ENCODE measurements around the gene PTPRE.

Gene PTPRE

DNA sequence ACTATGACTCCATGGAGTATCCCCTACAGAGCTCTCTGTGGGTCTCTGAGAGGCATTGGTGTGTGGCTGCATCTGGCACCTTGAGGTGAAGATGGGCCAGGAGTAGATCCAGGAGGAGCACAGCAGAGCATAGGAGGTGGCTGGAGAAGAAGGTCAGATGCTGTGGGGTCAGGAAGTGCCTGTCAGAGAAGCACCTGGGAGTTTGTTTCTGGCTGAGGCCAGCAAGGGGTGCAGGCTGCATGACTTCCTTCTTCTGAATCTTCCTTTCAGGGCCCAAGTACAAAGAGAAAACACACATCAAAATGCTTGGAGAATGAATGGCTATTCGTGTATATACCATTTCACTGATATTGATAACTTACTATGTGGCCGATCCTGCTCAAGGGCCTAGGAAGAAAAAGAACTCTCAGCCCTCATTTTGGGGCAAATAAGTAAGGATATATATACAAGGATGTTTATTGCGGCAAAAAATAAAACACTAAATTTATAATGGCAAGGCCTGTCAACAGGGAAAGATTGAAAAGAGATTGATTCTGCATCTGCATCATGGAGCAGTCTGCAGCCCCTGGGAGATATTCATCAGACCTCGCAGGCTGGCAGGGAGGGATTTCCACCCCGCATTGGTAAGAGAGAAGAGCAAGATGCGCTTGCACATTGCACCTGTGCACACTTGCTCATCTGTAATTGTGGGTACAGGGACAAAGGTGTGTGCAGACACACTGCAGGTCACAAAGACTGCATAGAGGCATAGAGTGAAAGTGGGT is 39.2 kb downstream of the PTPRE start:
- WGBS = 96% methylated on average over 4 of the region's 6 CpGs
- H3K27ac ChIP-seq (ENCODE audit: low read depth, low read length) = no peak overlapping the region
- H3K9me3 ChIP-seq (ENCODE audit: insufficient read depth, low read depth, low read length) = no peaks in the 10 kb centered on the region
- no peaks in the 10 kb centered on the region for H3K27me3 ChIP-seq (ENCODE audit: insufficient read depth, low read length)
- H3K4me1 ChIP-seq (ENCODE audit: insufficient read depth, low read length) = no peaks in the 10 kb centered on the region
- H3K9ac ChIP-seq (ENCODE audit: low read depth, low read length) = no peak overlapping the region
- no peaks in the 10 kb centered on the region for H3K36me3 ChIP-seq (ENCODE audit: insufficient read depth, low read length)
- H3K4me3 ChIP-seq (ENCODE audit: low read length) = no peak overlapping the region

DNA sequence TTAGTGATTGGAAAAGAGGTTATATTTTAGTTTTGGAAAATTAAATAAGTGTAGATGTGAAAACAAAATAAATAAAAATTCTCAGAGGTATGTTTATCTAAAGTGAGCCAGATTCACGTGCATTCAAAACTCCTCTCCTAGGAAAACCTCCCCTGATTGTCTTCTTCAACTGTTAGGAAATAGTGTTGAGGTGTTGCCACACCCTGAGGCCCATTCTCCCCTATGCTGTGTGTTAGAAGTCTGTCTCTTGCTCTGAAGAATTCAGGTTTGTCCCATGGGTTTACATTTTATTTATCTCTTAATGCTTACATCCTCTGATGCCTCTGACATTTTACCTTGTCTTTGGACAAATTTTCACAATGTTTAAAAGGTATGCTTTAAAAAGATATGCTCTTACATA is 40.3 kb downstream of the PTPRE start:
- Histone ChIP-seq H3K27ac (ENCODE audit: low read depth, low read length) (no peak overlapping the region), H3K4me3 (ENCODE audit: low read length) (no peak overlapping the region), H3K4me1 (ENCODE audit: insufficient read depth, low read length) (no peaks in the 10 kb centered on the region), H3K27me3 (ENCODE audit: insufficient read depth, low read length) (no peaks in the 10 kb centered on the region), H3K9ac (ENCODE audit: low read depth, low read length) (no peak overlapping the region), H3K9me3 (ENCODE audit: insufficient read depth, low read depth, low read length) (no peaks in the 10 kb centered on the region), H3K36me3 (ENCODE audit: insufficient read depth, low read length) (no peaks in the 10 kb centered on the region)
- WGBS = no CpG with 5 or more reads among the region's 1 CpG

DNA sequence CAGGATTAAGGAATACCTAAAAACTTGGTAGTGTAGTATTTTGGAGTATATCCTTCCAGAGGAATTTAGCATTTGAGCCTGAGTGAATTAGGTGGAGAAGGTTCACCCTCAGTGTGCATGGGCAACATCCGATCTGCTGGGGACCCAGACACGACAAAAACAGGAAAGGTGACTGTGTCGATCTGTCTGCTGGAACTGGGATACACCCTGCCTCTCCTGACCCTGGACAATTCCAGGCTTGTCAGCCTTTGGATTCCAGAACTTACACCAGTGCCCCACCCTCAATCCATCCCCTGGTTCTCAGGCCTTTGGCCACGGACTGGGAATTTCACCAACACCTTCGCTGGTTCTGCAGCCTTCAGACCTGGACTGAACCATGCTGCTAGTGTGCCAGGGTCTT is 41.9 kb downstream of the PTPRE start:
- H3K4me3 ChIP-seq (ENCODE audit: low read length) = no peak overlapping the region
- H3K9me3 ChIP-seq (ENCODE audit: insufficient read depth, low read depth, low read length) = no peaks in the 10 kb centered on the region
- WGBS = 93% methylated on average over 5 of the region's 5 CpGs
- no peak overlapping the region for H3K9ac ChIP-seq (ENCODE audit: low read depth, low read length)
- H3K27ac ChIP-seq (ENCODE audit: low read depth, low read length) = no peak overlapping the region
- no peaks in the 10 kb centered on the region for H3K36me3 ChIP-seq (ENCODE audit: insufficient read depth, low read length)
- no peaks in the 10 kb centered on the region for H3K4me1 ChIP-seq (ENCODE audit: insufficient read depth, low read length)
- H3K27me3 ChIP-seq (ENCODE audit: insufficient read depth, low read length) = no peaks in the 10 kb centered on the region

DNA sequence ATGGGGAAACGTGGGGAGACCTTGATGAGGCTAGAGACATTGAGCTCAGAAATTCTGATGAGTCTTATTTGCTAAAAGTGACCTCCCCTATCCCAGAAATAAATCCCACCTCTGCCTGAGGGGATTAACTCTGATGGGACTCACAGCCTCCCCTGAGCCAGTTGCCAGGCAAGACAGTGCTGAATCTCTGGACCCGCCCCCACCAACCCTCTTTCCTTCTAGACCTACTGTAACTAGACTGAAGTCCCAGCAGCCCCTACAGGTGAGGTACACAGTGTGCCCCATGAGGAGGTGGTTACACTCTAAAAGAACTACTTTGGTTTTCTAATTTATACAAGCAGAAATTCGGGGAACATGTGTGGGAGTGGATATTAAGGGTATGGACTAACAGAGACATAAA is 42.9 kb downstream of the PTPRE start:
- Histone ChIP-seq H3K27me3 (ENCODE audit: insufficient read depth, low read length) (no peaks in the 10 kb centered on the region), H3K27ac (ENCODE audit: low read depth, low read length) (no peak overlapping the region), H3K4me1 (ENCODE audit: insufficient read depth, low read length) (no peaks in the 10 kb centered on the region), H3K4me3 (ENCODE audit: low read length) (no peak overlapping the region), H3K9me3 (ENCODE audit: insufficient read depth, low read depth, low read length) (no peaks in the 10 kb centered on the region), H3K9ac (ENCODE audit: low read depth, low read length) (no peak overlapping the region), H3K36me3 (ENCODE audit: insufficient read depth, low read length) (no peaks in the 10 kb centered on the region)
- 94% methylated on average over 3 of the region's 3 CpGs for WGBS

DNA sequence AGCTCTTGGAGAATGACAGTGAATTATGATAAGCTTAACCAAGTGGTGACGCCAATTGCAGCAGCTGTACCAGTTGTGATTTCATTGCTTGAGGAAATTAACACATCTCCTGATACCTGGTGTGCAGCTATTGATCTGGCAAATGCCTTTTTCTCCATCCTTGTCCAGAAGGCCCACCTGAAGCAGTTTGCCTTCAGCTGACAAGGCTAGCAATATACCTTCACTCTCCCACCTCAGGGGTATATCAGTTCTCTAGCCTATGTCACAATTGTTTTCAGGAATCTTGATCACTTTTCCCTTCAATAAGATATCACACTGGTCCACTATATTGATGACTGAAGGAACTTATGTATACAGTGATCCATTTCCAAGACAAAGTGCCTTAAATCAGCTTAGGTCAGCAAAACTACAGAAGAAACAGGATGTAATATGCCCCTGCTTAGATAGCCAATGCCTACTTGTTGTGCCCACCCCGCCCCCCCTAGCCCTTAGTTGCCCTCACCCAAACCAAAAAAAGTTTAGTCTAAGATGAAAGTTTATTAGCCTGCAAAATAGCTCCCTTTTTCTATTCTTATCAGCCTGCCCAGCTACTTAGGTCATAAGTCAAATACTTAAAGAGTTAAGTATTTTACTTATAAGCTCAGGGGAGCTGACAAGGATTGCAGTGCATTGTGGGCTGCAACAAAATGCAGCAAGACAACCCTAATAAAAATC is 45.1 kb downstream of the PTPRE start:
- Histone ChIP-seq H3K4me1 (ENCODE audit: insufficient read depth, low read length) (no peaks in the 10 kb centered on the region), H3K9me3 (ENCODE audit: insufficient read depth, low read depth, low read length) (no peaks in the 10 kb centered on the region), H3K4me3 (ENCODE audit: low read length) (no peak overlapping the region), H3K27ac (ENCODE audit: low read depth, low read length) (no peak overlapping the region), H3K36me3 (ENCODE audit: insufficient read depth, low read length) (no peaks in the 10 kb centered on the region), H3K27me3 (ENCODE audit: insufficient read depth, low read length) (no peaks in the 10 kb centered on the region), H3K9ac (ENCODE audit: low read depth, low read length) (no peak overlapping the region)
- WGBS = 87% methylated on average over 1 of the region's 2 CpGs

DNA sequence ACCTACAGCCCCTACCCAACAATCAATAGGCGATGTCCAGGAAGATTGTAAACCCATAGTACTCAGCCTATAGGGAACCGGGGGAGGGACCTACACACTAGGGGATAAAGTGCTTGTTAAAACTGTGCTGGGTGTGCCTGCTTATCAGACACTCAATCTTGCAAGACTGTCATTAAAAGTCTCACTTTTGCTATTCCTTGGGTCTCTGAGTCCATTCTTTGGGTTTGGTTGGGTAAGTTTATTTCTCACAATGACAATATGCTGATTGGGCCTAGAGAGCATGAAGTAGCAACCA is 45.6 kb downstream of the PTPRE start:
- Histone ChIP-seq H3K4me3 (ENCODE audit: low read length) (no peak overlapping the region), H3K9ac (ENCODE audit: low read depth, low read length) (no peak overlapping the region), H3K27me3 (ENCODE audit: insufficient read depth, low read length) (no peaks in the 10 kb centered on the region), H3K4me1 (ENCODE audit: insufficient read depth, low read length) (no peaks in the 10 kb centered on the region), H3K9me3 (ENCODE audit: insufficient read depth, low read depth, low read length) (no peaks in the 10 kb centered on the region), H3K36me3 (ENCODE audit: insufficient read depth, low read length) (no peaks in the 10 kb centered on the region), H3K27ac (ENCODE audit: low read depth, low read length) (no peak overlapping the region)
- WGBS = 75% methylated on average over 2 of the region's 2 CpGs

DNA sequence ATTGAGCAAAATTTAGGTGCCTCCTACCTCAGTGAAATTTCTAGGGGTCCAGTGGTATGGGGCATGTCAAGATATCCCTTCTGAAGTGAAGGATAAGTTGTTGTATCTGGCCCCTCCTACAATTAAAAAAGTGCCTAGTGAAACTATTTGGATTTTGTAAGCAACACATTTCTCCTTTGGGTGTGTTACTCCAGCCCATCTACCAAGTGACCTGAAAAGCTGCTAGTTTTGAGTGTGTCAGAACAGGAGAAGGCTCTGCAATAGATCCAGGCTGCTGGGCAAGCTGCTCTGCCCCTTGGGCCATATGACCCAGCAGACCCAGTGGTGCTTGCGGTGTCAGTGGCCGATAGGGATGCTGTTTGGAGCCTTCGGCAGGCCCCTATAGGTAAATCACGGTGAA is 46.0 kb downstream of the PTPRE start:
- H3K27me3 ChIP-seq (ENCODE audit: insufficient read depth, low read length) = no peaks in the 10 kb centered on the region
- WGBS = 96% methylated on average over 4 of the region's 4 CpGs
- H3K9ac ChIP-seq (ENCODE audit: low read depth, low read length) = no peak overlapping the region
- H3K4me1 ChIP-seq (ENCODE audit: insufficient read depth, low read length) = no peaks in the 10 kb centered on the region
- no peak overlapping the region for H3K4me3 ChIP-seq (ENCODE audit: low read length)
- H3K36me3 ChIP-seq (ENCODE audit: insufficient read depth, low read length) = no peaks in the 10 kb centered on the region
- no peak overlapping the region for H3K27ac ChIP-seq (ENCODE audit: low read depth, low read length)
- H3K9me3 ChIP-seq (ENCODE audit: insufficient read depth, low read depth, low read length) = no peaks in the 10 kb centered on the region

DNA sequence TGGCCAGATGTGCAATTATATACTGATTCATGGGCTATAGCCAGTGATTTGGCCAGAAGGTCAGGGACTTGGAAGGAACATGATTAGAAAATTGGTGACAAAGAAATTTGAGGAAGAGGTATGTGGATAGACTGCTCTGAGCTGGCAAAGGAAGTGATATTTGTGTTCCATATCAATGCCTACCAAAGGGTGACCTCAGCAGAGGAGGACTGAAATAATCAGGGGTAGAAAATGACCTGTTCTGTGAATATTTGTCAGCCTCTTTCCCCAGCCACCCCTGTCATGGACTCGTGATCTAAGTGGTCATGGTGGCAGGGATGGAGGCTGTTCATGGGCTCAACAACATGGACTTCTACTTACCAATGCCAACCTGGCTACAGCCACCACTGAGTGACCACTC is 47.0 kb downstream of the PTPRE start:
- Histone ChIP-seq H3K27me3 (ENCODE audit: insufficient read depth, low read length) (no peaks in the 10 kb centered on the region), H3K4me3 (ENCODE audit: low read length) (no peak overlapping the region), H3K4me1 (ENCODE audit: insufficient read depth, low read length) (no peaks in the 10 kb centered on the region), H3K36me3 (ENCODE audit: insufficient read depth, low read length) (no peaks in the 10 kb centered on the region), H3K9ac (ENCODE audit: low read depth, low read length) (no peak overlapping the region), H3K27ac (ENCODE audit: low read depth, low read length) (no peak overlapping the region), H3K9me3 (ENCODE audit: insufficient read depth, low read depth, low read length) (no peaks in the 10 kb centered on the region)
- WGBS = 73% methylated on average over 1 of the region's 1 CpG

DNA sequence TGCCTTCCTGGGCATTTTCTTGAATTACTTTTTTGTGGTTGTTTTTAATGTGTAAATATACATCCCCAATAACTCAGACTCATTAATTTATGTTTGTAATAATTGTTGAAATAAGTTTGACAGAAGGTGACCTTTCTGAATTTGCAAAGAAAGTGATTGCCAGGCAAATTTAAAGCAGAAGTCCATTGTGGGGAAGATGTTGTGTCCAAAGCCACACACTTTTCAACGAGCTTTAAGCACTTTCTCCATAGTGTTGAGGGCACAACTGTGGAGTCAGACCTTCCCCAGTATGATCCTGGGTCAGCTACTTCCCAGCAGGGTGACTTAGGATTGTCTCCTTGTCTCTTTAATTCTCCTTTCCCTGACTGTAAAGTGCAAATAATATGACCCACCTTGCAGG is 52.5 kb downstream of the PTPRE start:
- Histone ChIP-seq H3K9ac (ENCODE audit: low read depth, low read length) (no peak overlapping the region), H3K4me3 (ENCODE audit: low read length) (no peak overlapping the region), H3K9me3 (ENCODE audit: insufficient read depth, low read depth, low read length) (no peaks in the 10 kb centered on the region), H3K27ac (ENCODE audit: low read depth, low read length) (no peak overlapping the region), H3K4me1 (ENCODE audit: insufficient read depth, low read length) (peaks cover 5% of the 10 kb centered on the region; the same call in 1 of the 2 replicates), H3K36me3 (ENCODE audit: insufficient read depth, low read length) (no peaks in the 10 kb centered on the region), H3K27me3 (ENCODE audit: insufficient read depth, low read length) (no peaks in the 10 kb centered on the region)
- 85% methylated on average over 1 of the region's 1 CpG for WGBS

DNA sequence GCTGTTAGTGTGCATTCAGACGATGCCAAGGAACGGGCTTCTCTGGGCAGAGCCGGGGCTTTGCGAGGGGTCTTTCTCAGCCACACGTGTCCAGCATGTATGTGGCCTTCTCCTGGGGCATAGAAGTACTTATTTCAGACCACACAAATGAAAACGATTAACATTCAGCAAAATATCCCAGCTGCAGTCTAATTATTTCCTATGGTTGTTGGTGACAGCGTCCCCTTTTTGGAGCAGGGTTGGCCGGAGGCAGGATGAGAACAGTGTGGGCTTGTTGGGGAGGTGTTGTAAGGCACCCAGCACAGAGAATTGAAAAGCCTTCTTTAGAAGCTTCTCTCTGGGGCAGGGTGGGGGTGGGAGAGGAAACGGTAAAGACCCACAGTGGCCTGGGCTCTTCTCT is 54.2 kb downstream of the PTPRE start:
- Histone ChIP-seq H3K9me3 (ENCODE audit: insufficient read depth, low read depth, low read length) (no peaks in the 10 kb centered on the region), H3K27ac (ENCODE audit: low read depth, low read length) (no peak overlapping the region), H3K27me3 (ENCODE audit: insufficient read depth, low read length) (no peaks in the 10 kb centered on the region), H3K9ac (ENCODE audit: low read depth, low read length) (no peak overlapping the region), H3K4me1 (ENCODE audit: insufficient read depth, low read length) (peaks cover 5% of the 10 kb centered on the region; the same call in 1 of the 2 replicates), H3K36me3 (ENCODE audit: insufficient read depth, low read length) (no peaks in the 10 kb centered on the region), H3K4me3 (ENCODE audit: low read length) (no peak overlapping the region)
- 83% methylated on average over 8 of the region's 9 CpGs for WGBS

DNA sequence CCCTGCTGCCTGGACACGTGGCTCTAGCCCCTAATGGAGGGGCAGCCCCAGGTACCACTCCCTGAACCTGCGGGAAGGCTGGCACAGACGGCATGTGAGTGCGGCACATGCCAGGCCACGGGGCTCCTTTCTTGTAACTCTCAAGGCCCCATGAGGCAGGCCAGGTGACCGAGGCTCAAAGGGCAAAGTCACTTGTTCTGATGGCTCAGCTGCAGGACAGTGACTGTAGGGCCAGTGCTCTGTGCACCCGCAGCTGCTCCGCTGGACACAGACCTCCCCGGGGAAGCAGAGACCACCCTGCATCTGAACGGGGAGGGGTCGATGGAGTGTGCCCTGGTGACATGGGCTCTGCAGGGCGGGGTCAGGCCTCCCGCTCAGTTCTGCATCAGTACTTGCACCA is 55.3 kb downstream of the PTPRE start:
- no peaks in the 10 kb centered on the region for H3K27me3 ChIP-seq (ENCODE audit: insufficient read depth, low read length)
- peaks cover 5% of the 10 kb centered on the region; the same call in 1 of the 2 replicates for H3K4me1 ChIP-seq (ENCODE audit: insufficient read depth, low read length)
- H3K9ac ChIP-seq (ENCODE audit: low read depth, low read length) = no peak overlapping the region
- no peak overlapping the region for H3K4me3 ChIP-seq (ENCODE audit: low read length)
- no peaks in the 10 kb centered on the region for H3K9me3 ChIP-seq (ENCODE audit: insufficient read depth, low read depth, low read length)
- 88% methylated on average over 13 of the region's 13 CpGs for WGBS
- H3K27ac ChIP-seq (ENCODE audit: low read depth, low read length) = no peak overlapping the region
- H3K36me3 ChIP-seq (ENCODE audit: insufficient read depth, low read length) = no peaks in the 10 kb centered on the region
